ENCODE data around the gene ZNF487. TPM values are rescaled to one million over a fixed set of nuclear protein-coding genes. Genes with fewer than 3 reads are reported as not detected.

Gene ZNF487
- 10 to 100 TPM in 3 of 6 donors, 1 to 10 TPM in 3; 4.5 to 25.0 (median 11.0) TPM for total RNA-seq

DNA sequence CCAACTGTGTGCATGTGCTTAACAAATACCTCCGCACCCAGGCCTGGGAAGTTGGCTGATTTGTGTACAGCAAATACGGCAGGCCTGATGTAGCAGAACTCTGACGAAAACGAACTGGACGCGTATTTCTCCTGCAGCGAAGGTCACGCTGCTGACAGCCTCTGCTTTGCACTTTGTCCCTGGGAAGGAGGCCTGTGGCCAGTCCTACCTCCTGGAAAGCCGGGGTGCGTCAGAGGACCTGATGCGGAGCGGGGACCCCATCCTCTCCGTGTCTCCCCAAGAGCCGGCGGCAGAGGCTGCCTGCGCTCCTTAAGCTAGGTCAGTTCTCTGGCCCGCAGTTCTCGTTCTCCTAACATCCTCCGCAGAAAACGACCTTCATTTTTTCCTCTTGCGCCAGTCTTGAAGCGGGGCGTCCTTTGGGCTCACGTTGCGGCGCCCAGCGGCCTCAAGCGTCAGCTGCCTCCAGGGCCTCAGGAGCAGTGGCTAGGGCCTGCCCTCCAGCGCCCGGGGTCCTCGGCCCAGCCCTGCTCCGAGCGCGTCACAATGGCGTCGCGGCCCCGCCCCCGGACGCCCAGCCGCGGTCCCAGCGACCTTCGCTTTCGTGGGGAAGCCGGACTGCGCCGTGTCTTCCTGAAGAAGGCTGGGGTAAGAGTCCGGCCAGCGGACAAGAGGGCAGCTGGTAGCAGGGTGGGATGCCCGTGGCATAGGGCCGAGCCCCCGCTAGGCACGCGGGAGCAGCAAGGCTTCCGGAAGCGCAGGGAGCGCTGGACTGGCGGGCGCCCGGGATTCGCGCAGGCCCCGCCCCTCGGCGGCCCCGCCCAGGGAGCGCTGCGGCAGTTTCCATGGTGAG is at the start of gene ZNF487:
Gene ZNF487 (plus strand): TSS at position 821 of the 850 bp plus-strand sequence. CDS start 38,703 bp downstream, outside the sequence.
- WGBS, 2 donors: 0% methylated on average over 25 to 43 of the region's 69 CpGs
- ATAC-seq (ENCODE audit: low FRiP score in 2 of 2): peak; percentile 99

DNA sequence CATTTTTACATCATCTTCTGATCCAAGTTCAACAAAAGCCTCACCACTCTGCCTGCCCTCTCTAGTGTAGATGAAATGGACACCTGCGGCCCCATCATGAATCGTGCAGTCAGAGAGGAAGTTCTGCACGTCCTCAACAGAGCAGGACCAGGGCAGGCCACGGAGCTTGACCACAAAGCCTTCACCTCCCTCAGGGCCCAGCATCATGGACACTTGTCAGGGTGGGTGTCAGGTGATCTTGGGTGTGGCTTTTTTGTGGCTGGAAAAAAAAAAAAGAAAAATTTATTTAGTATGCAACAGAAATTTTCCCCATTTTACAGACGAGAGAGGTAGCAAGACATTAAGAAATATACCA is 49.3 kb upstream of the ZNF487 start:
- ATAC-seq (ENCODE audit: low FRiP score in 2 of 2): no peak
- TF ChIP-seq, protein P1, sequence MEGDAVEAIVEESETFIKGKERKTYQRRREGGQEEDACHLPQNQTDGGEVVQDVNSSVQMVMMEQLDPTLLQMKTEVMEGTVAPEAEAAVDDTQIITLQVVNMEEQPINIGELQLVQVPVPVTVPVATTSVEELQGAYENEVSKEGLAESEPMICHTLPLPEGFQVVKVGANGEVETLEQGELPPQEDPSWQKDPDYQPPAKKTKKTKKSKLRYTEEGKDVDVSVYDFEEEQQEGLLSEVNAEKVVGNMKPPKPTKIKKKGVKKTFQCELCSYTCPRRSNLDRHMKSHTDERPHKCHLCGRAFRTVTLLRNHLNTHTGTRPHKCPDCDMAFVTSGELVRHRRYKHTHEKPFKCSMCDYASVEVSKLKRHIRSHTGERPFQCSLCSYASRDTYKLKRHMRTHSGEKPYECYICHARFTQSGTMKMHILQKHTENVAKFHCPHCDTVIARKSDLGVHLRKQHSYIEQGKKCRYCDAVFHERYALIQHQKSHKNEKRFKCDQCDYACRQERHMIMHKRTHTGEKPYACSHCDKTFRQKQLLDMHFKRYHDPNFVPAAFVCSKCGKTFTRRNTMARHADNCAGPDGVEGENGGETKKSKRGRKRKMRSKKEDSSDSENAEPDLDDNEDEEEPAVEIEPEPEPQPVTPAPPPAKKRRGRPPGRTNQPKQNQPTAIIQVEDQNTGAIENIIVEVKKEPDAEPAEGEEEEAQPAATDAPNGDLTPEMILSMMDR (IDR thresholded peaks at IDR 0.05): no peak
- TF ChIP-seq POLR2A (IDR thresholded peaks at IDR 0.05) (no peak), EP300 (IDR thresholded peaks at IDR 0.05) (no peak), POLR2AphosphoS5 (IDR thresholded peaks at IDR 0.05) (no peak)
- Histone ChIP-seq H3K9me3 (no peaks in the 10 kb centered on the region), H3K27me3 (no peaks in the 10 kb centered on the region), H3K4me3 (no peak overlapping the region), H3K36me3 (peaks cover 42 to 86% (median 70%) of the 10 kb centered on the region in 4 donors), H3K4me1 (peaks cover 0 to 27% (median 11%) of the 10 kb centered on the region in 4 donors), H3K27ac (no peak overlapping the region)
- WGBS, 2 donors: 58 to 63% methylated on average over 5 of the region's 5 CpGs
- no peak for DNase-seq

More for the DNA sequence above, at the start of gene ZNF487:
- Histone ChIP-seq H3K4me3 (peak within 1 kb of the TSS; percentile 66 to 83 (median 74)), H3K36me3 (no peaks in the 10 kb centered on the region), H3K27me3 (no peaks in the 10 kb centered on the region), H3K4me1 (peaks cover 2 to 18% (median 11%) of the 10 kb centered on the region in 4 donors), H3K27ac (peak within 1 kb of the TSS; percentile 92 to 99 (median 98)), H3K9me3 (no peaks in the 10 kb centered on the region)
- TF ChIP-seq EP300 (IDR thresholded peaks at IDR 0.05) (peak in 2 of 4 donors; percentile 0 to 11), POLR2AphosphoS5 (IDR thresholded peaks at IDR 0.05) (peak in 1 of 2 donors; percentile 95), POLR2A (IDR thresholded peaks at IDR 0.05) (peak; percentile 78 to 97 (median 94))
- TF ChIP-seq, protein P1 (IDR thresholded peaks at IDR 0.05): peak in 4 of 6 experiments; percentile 8 to 49 (median 41)
- peak; percentile 92 to 99 for DNase-seq

DNA sequence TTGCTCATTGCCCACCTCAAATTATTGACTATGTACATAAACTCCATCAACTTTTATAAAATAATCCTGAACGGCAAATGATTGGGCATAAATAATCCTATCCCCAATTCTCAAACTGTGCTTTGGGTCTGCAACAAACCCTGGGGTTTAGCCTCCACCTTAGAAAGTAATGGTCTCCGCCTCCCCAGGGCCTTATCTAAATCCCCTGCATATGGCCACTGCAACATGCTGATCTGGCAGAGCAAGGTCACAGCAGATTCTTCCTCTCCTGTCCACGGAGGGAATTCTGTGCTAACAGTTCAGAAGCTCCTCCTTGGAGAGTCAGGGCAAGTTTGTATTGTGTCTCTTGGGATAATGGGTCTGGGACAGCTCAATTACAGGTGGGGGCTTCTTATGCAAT is 47.0 kb upstream of the ZNF487 start:
- TF ChIP-seq POLR2A (IDR thresholded peaks at IDR 0.05) (no peak), POLR2AphosphoS5 (IDR thresholded peaks at IDR 0.05) (no peak), EP300 (IDR thresholded peaks at IDR 0.05) (no peak)
- TF ChIP-seq, protein P1 (IDR thresholded peaks at IDR 0.05): no peak
- DNase-seq (no peak), ATAC-seq (ENCODE audit: low FRiP score in 2 of 2) (no peak)
- peaks cover 7 to 49% (median 22%) of the 10 kb centered on the region in 4 donors for H3K4me1 ChIP-seq
- no peaks in the 10 kb centered on the region for H3K9me3 ChIP-seq
- H3K36me3 ChIP-seq: peaks cover 53 to 98% (median 89%) of the 10 kb centered on the region in 4 donors
- H3K27me3 ChIP-seq: no peaks in the 10 kb centered on the region
- H3K4me3 ChIP-seq: no peak overlapping the region
- no peak overlapping the region for H3K27ac ChIP-seq
- 64 to 72% methylated on average over 3 of the region's 3 CpGs for WGBS, 2 donors

GRCh38 chr10:43390333-43390732 is 46.6 kb upstream of the ZNF487 start:
- no peak overlapping the region for H3K4me3 ChIP-seq
- no peak for DNase-seq
- ATAC-seq (ENCODE audit: low FRiP score in 2 of 2): no peak
- peaks cover 53 to 93% (median 87%) of the 10 kb centered on the region in 4 donors for H3K36me3 ChIP-seq
- no peak for TF ChIP-seq POLR2AphosphoS5 (IDR thresholded peaks at IDR 0.05)
- TF ChIP-seq POLR2A (IDR thresholded peaks at IDR 0.05): no peak
- TF ChIP-seq, protein P1 (IDR thresholded peaks at IDR 0.05): no peak
- no peak for TF ChIP-seq EP300 (IDR thresholded peaks at IDR 0.05)
- WGBS, 2 donors: 79 to 90% methylated on average over 5 of the region's 5 CpGs
- no peak overlapping the region for H3K27ac ChIP-seq
- H3K4me1 ChIP-seq: peaks cover 11 to 53% (median 27%) of the 10 kb centered on the region in 4 donors
- H3K9me3 ChIP-seq: no peaks in the 10 kb centered on the region
- no peaks in the 10 kb centered on the region for H3K27me3 ChIP-seq

Data from upper lobe of left lung (tissue), 6 donors.